HG02588 (cell line): Measurements from ENCODE around the gene TMEM184A.

Experiments used
- ATAC-seq: cut with Tn5 transposase; IDR thresholded peaks from one replicate; pipeline ENCODE4 v1.9.1; 2021; ENCODE audit warnings: mild to moderate bottlenecking, moderate library complexity; ENCODE audit not compliant: unreplicated experiment

TMEM184A gene

GRCh38 chr7:1553512-1554210, 2.3 kb downstream of the TMEM184A start:
- no peak for ATAC-seq

- ATAC-seq: no peak
These were observed 3.8 kb downstream of the TMEM184A start for GRCh38 chr7:1552200-1552599.

- ATAC-seq: no peak
These were observed 5.2 kb downstream of the TMEM184A start for GRCh38 chr7:1550846-1551155.

- ATAC-seq: no peak
These were observed 5.8 kb downstream of the TMEM184A start for GRCh38 chr7:1550005-1550845.

GRCh38 chr7:1549357-1550004, 6.5 kb downstream of the TMEM184A start:
- no peak for ATAC-seq

- ATAC-seq: no peak
These were observed 7.1 kb downstream of the TMEM184A start for GRCh38 chr7:1548944-1549343.

- ATAC-seq: no peak
These were observed 7.6 kb downstream of the TMEM184A start for GRCh38 chr7:1548438-1548831.

GRCh38 chr7:1547777-1548437, 8.1 kb downstream of the TMEM184A start:
- ATAC-seq: no peak

- ATAC-seq: no peak
These were observed 8.9 kb downstream of the TMEM184A start for GRCh38 chr7:1546909-1547776.

GRCh38 chr7:1546274-1546908, 9.6 kb downstream of the TMEM184A start:
- no peak for ATAC-seq

- no peak for ATAC-seq
These were observed 10.4 kb downstream of the TMEM184A start for GRCh38 chr7:1545417-1546246.

- no peak for ATAC-seq
These were observed 11.0 kb downstream of the TMEM184A start for GRCh38 chr7:1544896-1545416.

GRCh38 chr7:1544178-1544895, 11.7 kb downstream of the TMEM184A start:
- no peak for ATAC-seq

GRCh38 chr7:1543826-1544177, 12.2 kb downstream of the TMEM184A start:
- ATAC-seq: no peak

- ATAC-seq: no peak
These were observed 12.9 kb downstream of the TMEM184A start for GRCh38 chr7:1542841-1543747.

GRCh38 chr7:1542329-1542728, 13.7 kb downstream of the TMEM184A start:
- no peak for ATAC-seq

- no peak for ATAC-seq
These were observed 14.4 kb downstream of the TMEM184A start for GRCh38 chr7:1541431-1542162.
